Mesenteric fat pad (tissue), 1 donor: Measurements from ENCODE around the gene PROK1. TPM values are rescaled to one million over a fixed set of nuclear protein-coding genes. Genes with fewer than 3 reads are reported as not detected.
A peak's percentile ranks its signal among the peaks of the same experiment; 100 is the strongest.
"Not testable (repeated sequence)": the region's sequence is repeated elsewhere in the genome, so short reads cannot be mapped to it uniquely, and the experiment has no call there.

ENCODE experiments used
- DNase-seq: peaks from one replicate; pipeline ENCODE4 v3.0.0-alpha.2; 2020; ENCODE audit warnings: low spot score
- total RNA-seq: library from RNA; stranded (reverse); fragmentation: NEBNext Ultra II Directional; extraction: Animal tissue kit (Norgen Biotek cat#: 25700); gene quantifications from one replicate; pipeline ENCODE4 v1.2.1, GENCODE V29; 2021
- donor health status: DM: yes; HTN: yes; CAD: no.

PROK1 gene
- total RNA-seq, 1 donor from 2014 or later, result 1.3 TPM

DNA sequence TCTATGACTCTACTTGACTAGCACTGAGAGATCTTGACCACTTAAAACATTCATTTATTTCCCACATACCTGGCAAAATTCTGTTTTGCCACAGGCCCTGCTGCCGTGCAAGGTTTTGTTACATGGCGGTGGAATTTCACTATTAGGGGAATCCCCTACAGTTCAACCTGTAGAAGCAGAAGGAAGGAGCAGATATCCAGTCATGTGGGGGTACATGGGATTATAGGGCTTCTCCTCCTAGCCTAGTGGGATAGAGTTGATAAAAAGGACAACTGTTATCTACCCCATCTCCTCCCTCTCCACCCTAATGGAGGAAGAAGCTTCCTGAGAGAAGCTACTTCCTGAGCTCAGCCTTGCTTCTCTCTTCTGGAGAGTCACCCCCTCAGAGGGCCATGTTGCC lies 17.7 kb upstream of the PROK1 start:
- DNase-seq, result no peak

- no peak for DNase-seq
Measured at GRCh38 chr1:110433803-110434202, 17.1 kb upstream of the PROK1 start.

GRCh38 chr1:110434946-110435345 lies 16.0 kb upstream of the PROK1 start:
- DNase-seq, result no peak

DNA sequence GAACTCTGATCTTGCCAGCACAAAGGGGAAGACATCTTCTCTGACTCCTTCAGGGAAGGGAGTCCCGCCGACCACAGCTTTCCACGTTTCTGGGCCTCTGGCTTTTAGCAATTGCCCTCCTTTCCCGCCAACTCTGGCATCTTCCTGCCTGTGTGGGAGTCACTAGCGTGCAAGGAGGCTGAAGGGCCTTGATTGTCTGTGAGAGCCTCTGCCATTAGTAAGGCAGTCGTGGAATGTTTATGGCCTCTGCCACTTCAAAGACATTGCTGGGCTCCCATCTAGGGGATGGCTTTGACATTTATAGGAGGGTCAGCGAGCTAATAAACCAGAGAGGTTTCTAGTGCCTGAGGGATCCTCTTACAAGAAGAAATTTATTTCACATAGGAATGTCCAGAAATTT lies 14.3 kb upstream of the PROK1 start:
- DNase-seq, result no peak

- not testable (repeated sequence) for DNase-seq
Measured at GRCh38 chr1:110437645-110438299, 13.2 kb upstream of the PROK1 start.

DNA sequence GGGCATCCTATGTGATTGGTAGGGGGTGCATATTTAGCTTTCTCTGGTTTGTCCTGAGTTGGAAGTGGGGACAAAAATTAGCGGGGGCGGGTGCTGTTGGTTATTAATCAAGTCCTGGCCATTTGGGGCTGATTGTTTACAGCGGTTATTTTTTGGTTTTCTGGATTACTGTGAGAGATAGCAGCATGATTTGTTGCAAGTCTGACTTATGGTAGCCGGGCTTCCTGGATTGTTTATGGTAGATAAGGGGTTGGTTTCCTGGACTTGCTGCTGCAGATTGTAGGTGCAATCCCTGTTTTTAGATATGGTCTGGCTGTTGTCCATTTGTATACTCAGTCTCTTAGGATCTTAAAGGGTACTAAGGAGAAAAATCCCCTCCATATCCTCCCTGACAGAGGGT lies 12.1 kb upstream of the PROK1 start:
- DNase-seq, result no peak

GRCh38 chr1:110439873-110440272 lies 11.1 kb upstream of the PROK1 start:
- not testable (repeated sequence) for DNase-seq

DNA sequence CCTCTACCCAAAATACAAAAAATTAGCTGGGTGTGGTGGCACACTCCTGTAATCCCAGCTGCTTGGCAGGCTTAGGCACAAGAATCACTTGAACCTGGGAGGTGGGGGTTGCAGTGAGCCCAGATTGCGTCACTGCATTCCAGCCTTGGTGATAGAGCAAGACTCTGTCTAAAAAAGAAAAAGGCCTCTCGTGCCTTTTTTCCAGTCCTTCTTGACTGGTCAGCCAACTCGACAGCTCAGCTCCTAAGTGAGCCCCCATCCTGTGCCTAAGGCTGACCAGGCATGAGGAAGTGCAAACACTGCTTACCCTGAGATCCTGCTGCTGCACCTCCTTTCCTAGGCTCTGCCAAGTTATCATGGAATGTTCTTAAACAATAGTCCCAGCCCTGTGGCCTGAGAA lies 10.1 kb upstream of the PROK1 start:
- DNase-seq, result no peak

GRCh38 chr1:110441888-110442287 lies 9.1 kb upstream of the PROK1 start:
- DNase-seq, result no peak

GRCh38 chr1:110443451-110443850 lies 7.5 kb upstream of the PROK1 start:
- DNase-seq, result peak; percentile 72

GRCh38 chr1:110444561-110444960 lies 6.4 kb upstream of the PROK1 start:
- DNase-seq, result peak; percentile 35

DNA sequence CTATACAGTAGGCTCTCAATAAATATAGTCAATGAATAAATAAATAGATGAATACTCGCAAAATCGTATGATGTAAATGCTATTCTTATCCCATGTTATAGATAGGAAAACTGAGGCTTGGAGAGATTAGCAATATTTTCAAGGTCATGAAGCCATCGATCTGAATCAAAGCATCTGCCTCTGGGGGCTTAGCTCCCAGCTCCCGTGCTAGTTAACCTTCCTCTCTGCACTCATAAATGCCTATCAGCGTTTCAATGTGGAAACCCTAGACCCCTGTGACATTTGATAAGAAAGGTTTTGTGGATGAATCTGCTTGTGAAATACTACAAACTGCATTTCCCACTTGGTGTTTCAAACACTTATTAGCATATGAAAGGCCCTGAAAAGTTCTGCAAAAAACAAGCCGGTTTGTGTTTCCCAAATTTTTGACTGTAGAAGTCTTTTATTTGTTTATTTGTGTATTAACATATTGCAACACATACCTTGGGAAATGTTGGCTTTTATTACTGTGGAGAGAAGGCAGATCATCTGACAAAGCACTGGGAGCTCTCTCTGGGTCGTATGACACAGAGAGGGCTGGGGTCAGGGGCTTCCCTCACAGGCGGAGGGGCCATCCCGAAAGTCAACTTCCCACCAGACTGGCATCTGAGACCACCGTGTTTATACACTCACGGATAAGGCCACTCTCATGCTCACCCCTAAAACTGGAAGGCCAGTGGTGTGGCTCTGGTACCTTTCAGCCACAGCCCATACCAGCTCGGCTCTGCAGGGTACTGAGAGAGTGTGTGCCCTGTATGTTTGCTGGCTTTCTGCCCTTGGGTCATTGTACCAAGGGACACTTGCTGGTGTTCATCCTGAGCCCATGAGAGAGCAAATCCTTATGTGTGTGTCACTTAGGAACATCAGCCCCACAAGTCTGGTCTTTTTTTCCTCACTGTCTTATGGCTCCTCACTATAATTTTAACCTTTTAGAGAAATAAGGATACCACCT lies 993 bp upstream of the PROK1 start:
- peak; percentile 41 for DNase-seq

DNA sequence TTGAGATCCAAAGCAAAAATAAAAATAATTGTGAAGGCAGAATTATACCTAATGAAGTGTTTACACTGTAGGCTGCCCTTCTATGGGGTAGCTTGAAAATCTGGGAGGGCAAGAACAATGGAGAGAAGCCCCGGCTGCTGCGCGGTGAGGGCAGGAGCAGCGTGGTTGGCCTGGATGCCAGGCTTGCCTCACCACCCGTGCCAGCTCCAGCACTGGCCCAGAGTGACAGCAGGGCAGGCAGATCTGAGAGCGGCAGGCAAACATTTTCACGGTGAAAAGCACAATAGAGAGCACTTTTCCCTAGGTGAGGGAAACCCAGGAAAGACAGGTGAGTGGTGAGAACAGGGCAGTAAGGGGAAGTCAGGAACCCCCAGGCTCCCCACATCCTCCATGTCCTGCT lies 1.4 kb downstream of the PROK1 start:
- no peak for DNase-seq

GRCh38 chr1:110453829-110454228 lies 2.9 kb downstream of the PROK1 start:
- no peak for DNase-seq

DNA sequence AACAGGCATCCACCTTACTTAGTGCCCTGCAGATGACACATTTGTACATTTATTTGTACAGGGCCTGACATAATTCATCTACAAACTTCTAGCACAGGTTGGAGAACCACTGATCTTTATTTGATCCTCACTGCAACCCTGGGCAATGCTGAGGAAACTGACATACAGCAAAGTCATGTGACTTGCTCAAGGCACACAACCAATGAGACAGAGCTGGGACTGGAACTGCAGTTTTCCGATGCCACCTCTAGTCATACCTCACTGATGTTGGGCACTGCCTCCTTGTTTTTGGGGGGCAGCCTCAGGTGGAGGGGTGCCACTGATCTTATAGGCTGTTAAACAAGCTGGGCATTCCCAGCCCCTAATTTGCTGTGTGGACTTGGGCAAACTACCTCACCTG lies 3.4 kb downstream of the PROK1 start:
- no peak for DNase-seq

GRCh38 chr1:110455151-110455550 lies 4.2 kb downstream of the PROK1 start:
- DNase-seq, result no peak

- DNase-seq, result no peak
Measured at GRCh38 chr1:110457206-110457605, 6.3 kb downstream of the PROK1 start.

GRCh38 chr1:110460253-110461220 lies 9.6 kb downstream of the PROK1 start:
- no peak for DNase-seq

- no peak for DNase-seq
Measured at GRCh38 chr1:110462093-110462492, 11.1 kb downstream of the PROK1 start.

- DNase-seq, result no peak
Measured at GRCh38 chr1:110462964-110463363, 12.0 kb downstream of the PROK1 start.

- DNase-seq, result no peak
Measured at GRCh38 chr1:110463725-110464124, 12.8 kb downstream of the PROK1 start.
